Measurements from ENCODE around the gene ZSCAN5A. TPM values are rescaled to one million over a fixed set of nuclear protein-coding genes. Genes with fewer than 3 reads are reported as not detected.
"Not testable (repeated sequence)": the region's sequence is repeated elsewhere in the genome, so short reads cannot be mapped to it uniquely, and the experiment has no call there.

ZSCAN5A gene
- total and polyA plus RNA-seq, 5 donors from 2014 or later, result 3.5 to 7.9 (median 6.4) TPM

DNA sequence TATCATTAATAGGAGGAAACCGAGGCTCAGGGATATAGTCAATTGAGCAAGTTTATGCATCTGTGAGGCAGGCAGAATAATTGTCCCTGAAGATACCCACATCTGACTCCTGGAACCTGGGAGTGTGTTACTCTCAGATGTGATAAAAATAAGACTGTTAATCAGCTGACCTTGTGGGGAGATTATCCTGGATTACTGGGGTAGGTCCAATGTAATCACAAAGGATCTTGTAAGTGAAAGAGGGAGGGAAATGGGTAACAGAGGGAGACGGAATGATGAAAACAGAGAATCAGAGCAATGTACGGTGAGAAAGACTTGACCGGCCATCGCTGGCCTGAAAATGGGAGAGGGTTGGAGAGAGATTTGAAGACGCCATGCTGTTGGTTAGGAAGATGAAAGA, 45.3 kb downstream of the ZSCAN5A start:
- Histone ChIP-seq H3K36me3 (ENCODE audit: control insufficient read depth, insufficient read depth, low read length) (no peaks in the 10 kb centered on the region), H3K27me3 (ENCODE audit: control insufficient read depth, insufficient read depth, low read length) (no peaks in the 10 kb centered on the region), H3K27ac (ENCODE audit: insufficient read depth, low read length, poor library complexity, severe bottlenecking) (no peak overlapping the region), H3K4me1 (ENCODE audit: control insufficient read depth, insufficient read depth, low read length, poor library complexity, severe bottlenecking) (no peaks in the 10 kb centered on the region), H3K9me3 (ENCODE audit: control insufficient read depth in 2 of 2, low read length in 2 of 2) (no peaks in the 10 kb centered on the region), H3K4me3 (ENCODE audit: low read depth, low read length) (no peak overlapping the region)
- DNase-seq, result no peak
- no peak for ATAC-seq (ENCODE audit: low read depth in 2 of 2)
- H3K9me3 Mint-ChIP-seq, result peaks cover 0 to 4% (median 0%) of the 10 kb centered on the region in 7 donors
- H3K27ac Mint-ChIP-seq, result peak overlapping the region in 1 of 3 donors; percentile 34
- H3K4me3 Mint-ChIP-seq, result no peak overlapping the region
- no peaks in the 10 kb centered on the region for H3K27me3 Mint-ChIP-seq
- H3K4me1 Mint-ChIP-seq, result no peaks in the 10 kb centered on the region
- no peaks in the 10 kb centered on the region for H3K36me3 Mint-ChIP-seq

DNA sequence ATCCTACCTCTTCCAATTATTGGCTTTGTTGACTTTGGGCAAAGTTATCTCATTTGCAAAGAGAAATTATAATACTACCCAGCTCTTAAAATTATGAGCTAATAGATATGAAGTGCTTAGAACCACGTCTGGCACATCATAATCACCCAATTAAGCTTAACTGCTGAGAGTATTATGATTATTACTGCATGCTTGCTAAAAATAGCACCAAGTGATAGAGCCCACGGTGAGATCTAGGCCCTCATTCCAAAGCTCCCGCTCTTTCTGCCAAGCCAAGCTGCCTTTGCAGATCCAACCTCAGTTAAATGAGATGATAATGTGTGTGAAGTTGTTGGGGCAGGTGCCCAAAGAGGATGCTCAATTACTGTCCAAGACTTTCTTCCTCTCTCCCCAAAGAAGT, 48.6 kb downstream of the ZSCAN5A start:
- Mint-ChIP-seq H3K27ac (no peak overlapping the region), H3K9me3 (peaks cover 0 to 4% (median 0%) of the 10 kb centered on the region in 7 donors), H3K4me1 (peaks cover 0 to 2% (median 0%) of the 10 kb centered on the region in 4 donors), H3K4me3 (no peak overlapping the region), H3K27me3 (no peaks in the 10 kb centered on the region), H3K36me3 (no peaks in the 10 kb centered on the region)
- H3K27me3 ChIP-seq (ENCODE audit: control insufficient read depth, insufficient read depth, low read length), result no peaks in the 10 kb centered on the region
- no peak overlapping the region for H3K4me3 ChIP-seq (ENCODE audit: low read depth, low read length)
- no peaks in the 10 kb centered on the region for H3K36me3 ChIP-seq (ENCODE audit: control insufficient read depth, insufficient read depth, low read length)
- no peaks in the 10 kb centered on the region for H3K9me3 ChIP-seq (ENCODE audit: control insufficient read depth in 2 of 2, low read length in 2 of 2)
- no peaks in the 10 kb centered on the region for H3K4me1 ChIP-seq (ENCODE audit: control insufficient read depth, insufficient read depth, low read length, poor library complexity, severe bottlenecking)
- no peak overlapping the region for H3K27ac ChIP-seq (ENCODE audit: insufficient read depth, low read length, poor library complexity, severe bottlenecking)
- ATAC-seq (ENCODE audit: low read depth in 2 of 2), result no peak
- DNase-seq, result no peak

DNA sequence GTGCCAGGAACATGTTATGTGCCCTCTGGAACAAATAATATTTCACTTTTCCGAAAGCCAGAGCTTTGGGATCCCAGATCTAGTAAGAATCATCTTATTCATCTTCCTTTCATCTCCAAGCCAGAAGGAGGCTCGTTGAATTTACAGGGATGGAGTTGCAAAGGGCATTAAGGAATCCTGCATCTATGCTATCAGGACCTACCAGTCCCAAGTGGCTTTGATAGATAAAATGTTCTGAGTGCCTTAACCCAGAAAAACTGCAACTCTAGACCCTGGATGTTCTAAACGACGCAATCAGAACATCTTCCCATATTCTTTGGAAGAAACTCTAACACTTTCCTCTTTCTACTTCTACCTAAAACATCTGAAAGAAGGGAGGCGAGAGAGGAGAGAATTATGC, 51.3 kb downstream of the ZSCAN5A start:
- DNase-seq, result no peak
- Mint-ChIP-seq H3K36me3 (no peaks in the 10 kb centered on the region), H3K27me3 (no peaks in the 10 kb centered on the region), H3K4me3 (no peak overlapping the region), H3K4me1 (peaks cover 0 to 2% (median 0%) of the 10 kb centered on the region in 4 donors), H3K27ac (no peak overlapping the region), H3K9me3 (no peaks in the 10 kb centered on the region)
- H3K4me1 ChIP-seq (ENCODE audit: control insufficient read depth, insufficient read depth, low read length, poor library complexity, severe bottlenecking), result no peaks in the 10 kb centered on the region
- H3K36me3 ChIP-seq (ENCODE audit: control insufficient read depth, insufficient read depth, low read length), result no peaks in the 10 kb centered on the region
- H3K27me3 ChIP-seq (ENCODE audit: control insufficient read depth, insufficient read depth, low read length), result no peaks in the 10 kb centered on the region
- H3K4me3 ChIP-seq (ENCODE audit: low read depth, low read length), result no peak overlapping the region
- H3K9me3 ChIP-seq (ENCODE audit: control insufficient read depth in 2 of 2, low read length in 2 of 2), result no peaks in the 10 kb centered on the region
- no peak for ATAC-seq (ENCODE audit: low read depth in 2 of 2)
- H3K27ac ChIP-seq (ENCODE audit: insufficient read depth, low read length, poor library complexity, severe bottlenecking), result no peak overlapping the region

DNA sequence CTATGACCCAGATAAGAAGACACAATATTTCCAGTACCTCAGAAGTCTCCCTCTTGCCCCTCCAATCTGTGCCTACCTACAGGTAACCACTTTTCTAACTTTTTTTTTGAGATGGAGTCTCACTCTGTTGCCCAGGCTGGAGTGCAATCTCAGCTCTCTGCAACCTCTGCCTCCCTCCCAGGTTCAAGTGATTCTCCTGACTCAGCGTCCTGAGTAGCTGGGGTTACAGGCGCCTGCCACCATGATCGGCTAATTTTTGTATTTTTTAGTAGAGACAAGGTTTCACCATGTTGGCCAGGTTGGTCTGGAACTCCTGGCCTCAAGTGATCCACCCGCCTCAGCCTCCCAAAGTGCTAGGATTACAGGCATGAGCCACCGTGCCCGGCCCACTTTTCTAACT, 52.7 kb downstream of the ZSCAN5A start:
- not testable (repeated sequence) for ATAC-seq (ENCODE audit: low read depth in 2 of 2); H3K36me3 Mint-ChIP-seq; H3K4me3 Mint-ChIP-seq; H3K27ac ChIP-seq (ENCODE audit: insufficient read depth, low read length, poor library complexity, severe bottlenecking); H3K4me1 Mint-ChIP-seq; DNase-seq; H3K27me3 Mint-ChIP-seq; H3K4me3 ChIP-seq (ENCODE audit: low read depth, low read length); H3K9me3 Mint-ChIP-seq; H3K36me3 ChIP-seq (ENCODE audit: control insufficient read depth, insufficient read depth, low read length); H3K27me3 ChIP-seq (ENCODE audit: control insufficient read depth, insufficient read depth, low read length); H3K27ac Mint-ChIP-seq; H3K9me3 ChIP-seq (ENCODE audit: control insufficient read depth in 2 of 2, low read length in 2 of 2); H3K4me1 ChIP-seq (ENCODE audit: control insufficient read depth, insufficient read depth, low read length, poor library complexity, severe bottlenecking)

DNA sequence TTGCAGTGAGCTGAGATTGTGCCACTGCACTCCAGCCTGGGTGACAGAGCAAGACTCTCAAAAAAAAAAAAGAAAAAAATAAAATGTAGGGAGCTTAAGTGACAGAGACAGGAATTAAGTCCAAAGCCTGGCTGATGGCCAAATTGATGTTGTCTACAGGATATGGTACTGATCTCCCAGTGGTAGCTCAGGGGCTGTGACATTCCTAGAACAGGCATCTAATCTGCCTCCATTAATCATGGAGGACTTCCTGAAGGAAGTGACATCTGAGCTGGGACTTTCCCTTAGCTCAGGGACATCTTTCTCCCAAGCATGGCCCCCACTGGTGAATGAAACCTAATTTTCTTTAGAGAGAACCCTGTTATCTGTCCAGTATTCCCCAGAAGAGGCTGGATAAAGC, 53.5 kb downstream of the ZSCAN5A start:
- no peaks in the 10 kb centered on the region for H3K27me3 ChIP-seq (ENCODE audit: control insufficient read depth, insufficient read depth, low read length)
- no peaks in the 10 kb centered on the region for H3K36me3 ChIP-seq (ENCODE audit: control insufficient read depth, insufficient read depth, low read length)
- DNase-seq (no peak), ATAC-seq (ENCODE audit: low read depth in 2 of 2) (no peak)
- no peak overlapping the region for H3K4me3 ChIP-seq (ENCODE audit: low read depth, low read length)
- Mint-ChIP-seq H3K36me3 (no peaks in the 10 kb centered on the region), H3K9me3 (no peaks in the 10 kb centered on the region), H3K4me3 (no peak overlapping the region), H3K27me3 (no peaks in the 10 kb centered on the region), H3K4me1 (peaks cover 0 to 3% (median 0%) of the 10 kb centered on the region in 4 donors), H3K27ac (peak overlapping the region in 1 of 3 donors; percentile 52)
- no peak overlapping the region for H3K27ac ChIP-seq (ENCODE audit: insufficient read depth, low read length, poor library complexity, severe bottlenecking)
- no peaks in the 10 kb centered on the region for H3K9me3 ChIP-seq (ENCODE audit: control insufficient read depth in 2 of 2, low read length in 2 of 2)
- no peaks in the 10 kb centered on the region for H3K4me1 ChIP-seq (ENCODE audit: control insufficient read depth, insufficient read depth, low read length, poor library complexity, severe bottlenecking)

DNA sequence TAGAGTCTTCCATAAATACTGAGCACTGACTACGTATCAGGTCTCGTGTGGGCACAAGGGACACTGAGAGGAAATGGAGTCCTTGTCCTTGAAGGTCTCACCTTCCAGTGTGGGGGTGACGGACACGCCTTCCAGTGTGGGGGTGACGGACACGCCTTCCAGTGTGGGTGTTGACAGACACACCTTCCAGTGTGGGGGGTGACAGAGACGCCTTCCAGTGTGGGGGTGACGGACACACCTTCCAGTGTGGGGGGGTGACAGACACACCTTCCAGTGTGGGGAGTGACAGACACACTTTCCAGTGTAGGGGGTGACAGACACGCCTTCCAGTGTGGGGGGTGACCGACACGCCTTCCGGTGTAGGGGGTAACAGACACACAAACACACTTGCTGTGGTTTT, 56.4 kb downstream of the ZSCAN5A start:
- H3K9me3 ChIP-seq (ENCODE audit: control insufficient read depth in 2 of 2, low read length in 2 of 2), result no peaks in the 10 kb centered on the region
- H3K36me3 ChIP-seq (ENCODE audit: control insufficient read depth, insufficient read depth, low read length), result no peaks in the 10 kb centered on the region
- ATAC-seq (ENCODE audit: low read depth in 2 of 2) (no peak), DNase-seq (no peak)
- H3K27me3 Mint-ChIP-seq, result no peaks in the 10 kb centered on the region
- H3K4me3 ChIP-seq (ENCODE audit: low read depth, low read length), result no peak overlapping the region
- no peak overlapping the region for H3K4me3 Mint-ChIP-seq
- peak overlapping the region in 1 of 3 donors; percentile 83 for H3K27ac Mint-ChIP-seq
- H3K27me3 ChIP-seq (ENCODE audit: control insufficient read depth, insufficient read depth, low read length), result no peaks in the 10 kb centered on the region
- no peak overlapping the region for H3K27ac ChIP-seq (ENCODE audit: insufficient read depth, low read length, poor library complexity, severe bottlenecking)
- H3K4me1 Mint-ChIP-seq, result peaks cover 0 to 5% (median 0%) of the 10 kb centered on the region in 4 donors
- H3K9me3 Mint-ChIP-seq, result no peaks in the 10 kb centered on the region
- H3K36me3 Mint-ChIP-seq, result no peaks in the 10 kb centered on the region
- H3K4me1 ChIP-seq (ENCODE audit: control insufficient read depth, insufficient read depth, low read length, poor library complexity, severe bottlenecking), result no peaks in the 10 kb centered on the region

DNA sequence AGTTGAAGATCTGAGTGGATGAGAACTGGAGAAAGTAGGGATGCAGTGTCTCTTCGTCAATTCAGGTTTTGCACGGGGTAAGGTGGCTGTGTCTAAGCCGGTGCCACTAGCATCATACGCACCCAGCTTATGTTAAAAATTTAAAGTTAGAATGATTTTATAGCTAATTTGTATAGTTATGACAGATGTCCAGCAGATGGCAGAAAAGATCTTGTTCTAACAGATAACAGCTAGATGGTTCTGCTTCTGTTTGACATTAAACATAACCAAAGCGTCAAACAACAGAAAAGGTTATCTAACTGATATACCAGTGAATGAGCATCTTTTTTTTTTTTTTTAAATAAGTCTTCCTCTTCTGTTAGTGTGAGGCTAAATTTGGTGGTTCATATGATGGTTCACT, 60.9 kb downstream of the ZSCAN5A start:
- Mint-ChIP-seq H3K4me3 (no peak overlapping the region), H3K36me3 (no peaks in the 10 kb centered on the region), H3K9me3 (no peaks in the 10 kb centered on the region), H3K27me3 (peaks cover 4% of the 10 kb centered on the region), H3K4me1 (peaks cover 0 to 4% (median 0%) of the 10 kb centered on the region in 4 donors), H3K27ac (no peak overlapping the region)
- no peaks in the 10 kb centered on the region for H3K27me3 ChIP-seq (ENCODE audit: control insufficient read depth, insufficient read depth, low read length)
- H3K9me3 ChIP-seq (ENCODE audit: control insufficient read depth in 2 of 2, low read length in 2 of 2), result no peaks in the 10 kb centered on the region
- no peaks in the 10 kb centered on the region for H3K4me1 ChIP-seq (ENCODE audit: control insufficient read depth, insufficient read depth, low read length, poor library complexity, severe bottlenecking)
- no peak overlapping the region for H3K27ac ChIP-seq (ENCODE audit: insufficient read depth, low read length, poor library complexity, severe bottlenecking)
- no peak for ATAC-seq (ENCODE audit: low read depth in 2 of 2)
- H3K36me3 ChIP-seq (ENCODE audit: control insufficient read depth, insufficient read depth, low read length), result no peaks in the 10 kb centered on the region
- H3K4me3 ChIP-seq (ENCODE audit: low read depth, low read length), result no peak overlapping the region
- DNase-seq, result peak in 2 of 3 donors; percentile 37 to 67

DNA sequence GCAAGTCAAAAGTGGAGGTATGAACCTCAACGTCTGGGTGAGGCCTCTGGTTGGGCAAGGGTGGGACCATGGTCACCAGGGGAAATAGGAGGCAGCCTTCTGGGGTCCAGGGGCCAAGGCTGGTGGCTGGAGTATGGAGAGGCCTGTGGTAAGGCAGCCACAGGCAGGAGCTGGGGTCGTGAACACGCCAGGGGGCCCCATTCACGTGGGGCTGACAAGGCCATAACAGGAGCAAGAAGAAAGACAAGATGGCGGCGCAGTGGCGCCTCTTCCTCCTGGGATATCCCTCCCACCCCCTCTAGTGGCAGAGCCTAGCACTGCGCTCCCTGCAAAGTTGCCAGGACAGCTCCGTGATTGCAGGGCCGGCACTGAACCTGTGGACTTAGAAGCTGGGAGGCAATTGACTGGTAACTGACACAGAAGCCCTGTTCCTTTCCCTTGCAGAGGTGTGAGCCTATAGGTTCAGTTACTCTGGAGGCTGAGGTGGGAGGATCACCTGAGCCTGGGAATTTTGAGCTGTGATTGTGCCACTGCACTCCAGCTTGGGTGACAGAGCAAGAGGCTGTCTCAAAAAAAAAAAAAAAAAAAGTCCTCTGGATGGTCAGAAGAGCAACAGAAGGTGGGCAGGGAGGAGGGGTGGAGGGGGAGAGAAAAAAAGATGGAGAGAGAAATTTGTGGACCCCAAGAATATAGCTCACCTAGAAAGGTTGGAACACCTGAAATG, 61.8 kb downstream of the ZSCAN5A start:
- Histone ChIP-seq H3K27me3 (ENCODE audit: control insufficient read depth, insufficient read depth, low read length) (no peaks in the 10 kb centered on the region), H3K27ac (ENCODE audit: insufficient read depth, low read length, poor library complexity, severe bottlenecking) (no peak overlapping the region), H3K4me3 (ENCODE audit: low read depth, low read length) (no peak overlapping the region), H3K9me3 (ENCODE audit: control insufficient read depth in 2 of 2, low read length in 2 of 2) (no peaks in the 10 kb centered on the region), H3K4me1 (ENCODE audit: control insufficient read depth, insufficient read depth, low read length, poor library complexity, severe bottlenecking) (no peaks in the 10 kb centered on the region), H3K36me3 (ENCODE audit: control insufficient read depth, insufficient read depth, low read length) (no peaks in the 10 kb centered on the region)
- peaks cover 0 to 4% (median 0%) of the 10 kb centered on the region in 4 donors for H3K4me1 Mint-ChIP-seq
- peaks cover 4% of the 10 kb centered on the region for H3K27me3 Mint-ChIP-seq
- no peaks in the 10 kb centered on the region for H3K36me3 Mint-ChIP-seq
- ATAC-seq (ENCODE audit: low read depth in 2 of 2) (no peak), DNase-seq (peak; percentile 32 to 76 (median 46))
- no peaks in the 10 kb centered on the region for H3K9me3 Mint-ChIP-seq
- H3K27ac Mint-ChIP-seq, result peak overlapping the region in 1 of 3 donors; percentile 76
- H3K4me3 Mint-ChIP-seq, result no peak overlapping the region
